Measurements from ENCODE around the gene TCFL5.
A peak's percentile ranks its signal among the peaks of the same experiment; 100 is the strongest.

TCFL5 gene

DNA sequence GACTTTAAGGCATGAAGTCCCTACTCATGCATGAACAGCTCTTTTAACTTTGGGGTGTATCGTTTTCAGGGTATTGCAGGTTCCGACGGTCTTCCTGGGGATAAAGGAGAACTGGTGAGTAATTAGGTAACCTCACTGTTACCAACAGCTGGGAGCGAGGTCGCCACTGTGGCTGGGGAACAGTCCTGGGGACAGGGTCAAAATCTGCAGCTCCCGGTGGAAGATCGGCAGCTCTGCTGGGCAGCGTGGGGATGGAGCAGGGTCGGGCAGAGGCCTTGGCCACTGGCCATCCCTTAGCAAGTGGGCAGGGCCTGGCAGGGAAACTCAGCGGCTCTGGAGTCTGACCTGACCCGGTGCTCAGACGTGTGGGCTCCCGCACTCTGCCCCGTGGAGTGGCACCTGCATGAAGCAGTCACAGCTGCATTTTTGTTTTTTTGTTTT, 28.7 kb downstream of the TCFL5 start:
- TF ChIP-seq POLR2A (IDR thresholded peaks at IDR 0.05; ENCODE audit: low read length) (no peak), GATA1 (IDR thresholded peaks at IDR 0.05; ENCODE audit: low read depth, low read length) (no peak)
- no peak for DNase-seq

DNA sequence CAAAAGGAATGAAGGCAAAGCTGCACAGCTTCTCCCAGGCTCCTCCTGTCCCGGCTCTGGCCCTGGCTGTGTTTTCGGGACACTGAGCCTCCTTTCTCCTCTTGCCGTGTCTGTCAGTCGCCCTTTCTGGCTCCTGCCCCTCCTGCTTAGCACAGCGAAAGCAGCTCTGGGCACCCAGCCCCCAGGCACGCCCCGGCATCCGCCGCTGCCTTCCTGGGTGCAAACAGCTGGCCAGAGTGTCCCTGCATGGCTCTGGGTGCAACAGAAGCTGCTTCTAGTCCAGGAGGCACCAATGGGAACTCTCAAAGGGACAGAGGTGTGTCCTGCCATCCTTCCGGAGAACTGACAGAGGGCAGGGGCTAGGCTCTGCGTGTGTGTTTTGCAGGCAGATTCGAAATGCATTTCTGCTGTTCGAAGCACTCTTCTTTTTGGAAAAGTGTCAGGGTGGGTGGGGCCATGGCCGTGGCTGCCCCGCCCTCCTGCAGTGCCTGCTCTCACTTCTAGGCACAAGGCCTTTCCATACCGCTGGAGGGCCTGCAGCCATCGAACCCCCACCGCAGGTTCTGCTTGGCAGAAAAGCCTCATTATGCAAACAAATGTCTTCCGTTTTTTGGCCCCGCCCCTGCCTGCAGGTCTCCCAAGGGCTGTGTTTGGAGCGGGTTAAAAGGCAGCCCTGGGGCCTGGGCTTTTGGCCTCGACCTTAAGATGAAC, 29.3 kb downstream of the TCFL5 start:
- TF ChIP-seq POLR2A (IDR thresholded peaks at IDR 0.05; ENCODE audit: low read length) (no peak), GATA1 (IDR thresholded peaks at IDR 0.05; ENCODE audit: low read depth, low read length) (no peak)
- peak; percentile 44 to 47 for DNase-seq

DNA sequence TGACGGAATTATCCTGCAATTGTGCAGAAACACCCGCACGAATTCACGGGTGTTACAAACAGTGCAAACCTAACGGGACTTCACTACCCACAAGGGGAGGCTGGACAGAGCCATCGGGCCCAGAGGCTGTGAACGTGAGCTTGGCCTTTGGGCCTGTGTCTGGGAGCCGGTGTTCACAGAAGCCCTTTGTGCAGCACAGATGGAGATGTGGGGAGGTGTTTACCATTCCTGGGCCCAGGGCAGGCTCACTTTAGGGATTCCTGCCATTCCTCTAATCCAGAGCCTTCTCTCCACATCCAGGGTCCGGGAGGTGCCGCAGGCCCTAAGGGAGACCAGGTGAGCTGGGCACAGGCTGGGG, 29.8 kb downstream of the TCFL5 start:
- DNase-seq, result no peak
- TF ChIP-seq POLR2A (IDR thresholded peaks at IDR 0.05; ENCODE audit: low read length) (no peak), GATA1 (IDR thresholded peaks at IDR 0.05; ENCODE audit: low read depth, low read length) (no peak)

DNA sequence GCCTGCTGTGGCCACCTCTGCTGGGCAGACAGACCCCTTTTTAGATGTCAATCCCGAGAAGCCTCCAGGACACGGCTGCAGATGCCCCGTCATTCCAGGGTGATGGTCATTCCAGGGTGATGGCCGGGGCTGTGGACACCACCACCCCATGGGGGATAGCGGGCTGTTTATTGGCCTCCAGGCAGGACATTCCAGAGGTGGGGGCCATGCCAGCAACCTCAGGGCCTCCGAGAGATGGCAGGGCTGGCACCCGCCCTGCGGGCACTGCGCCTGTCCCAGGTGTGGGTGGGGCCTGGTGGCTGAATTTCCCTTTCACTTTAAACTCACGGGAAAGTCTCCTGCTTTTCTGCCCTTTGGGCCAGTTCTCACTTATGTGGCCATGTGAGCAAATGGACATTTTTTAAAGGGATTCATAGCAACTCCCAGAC, 30.2 kb downstream of the TCFL5 start:
- TF ChIP-seq POLR2A (IDR thresholded peaks at IDR 0.05; ENCODE audit: low read length) (no peak), GATA1 (IDR thresholded peaks at IDR 0.05; ENCODE audit: low read depth, low read length) (no peak)
- DNase-seq, result no peak

DNA sequence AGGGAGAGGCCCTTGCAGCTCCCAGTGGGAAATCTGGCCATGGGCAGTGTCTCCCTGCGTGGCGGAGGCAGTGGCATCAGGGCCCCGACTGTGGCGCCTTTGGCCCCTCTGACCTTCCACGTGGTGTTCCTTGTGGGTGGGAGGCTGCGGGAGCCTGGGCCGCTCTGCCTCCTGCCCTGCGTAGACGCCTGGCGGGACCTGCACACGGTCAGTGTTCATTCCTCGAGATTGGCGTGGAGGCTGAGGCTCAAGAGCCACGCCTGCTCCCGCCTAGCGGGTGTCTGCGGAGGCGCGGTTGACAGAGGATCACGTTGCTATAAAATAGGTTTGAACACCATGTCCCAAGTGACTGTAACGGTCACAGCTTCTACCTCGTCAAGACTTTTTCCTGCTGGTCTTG, 30.8 kb downstream of the TCFL5 start:
- no peak for DNase-seq
- TF ChIP-seq POLR2A (IDR thresholded peaks at IDR 0.05; ENCODE audit: low read length), result no peak
- no peak for TF ChIP-seq GATA1 (IDR thresholded peaks at IDR 0.05; ENCODE audit: low read depth, low read length)

DNA sequence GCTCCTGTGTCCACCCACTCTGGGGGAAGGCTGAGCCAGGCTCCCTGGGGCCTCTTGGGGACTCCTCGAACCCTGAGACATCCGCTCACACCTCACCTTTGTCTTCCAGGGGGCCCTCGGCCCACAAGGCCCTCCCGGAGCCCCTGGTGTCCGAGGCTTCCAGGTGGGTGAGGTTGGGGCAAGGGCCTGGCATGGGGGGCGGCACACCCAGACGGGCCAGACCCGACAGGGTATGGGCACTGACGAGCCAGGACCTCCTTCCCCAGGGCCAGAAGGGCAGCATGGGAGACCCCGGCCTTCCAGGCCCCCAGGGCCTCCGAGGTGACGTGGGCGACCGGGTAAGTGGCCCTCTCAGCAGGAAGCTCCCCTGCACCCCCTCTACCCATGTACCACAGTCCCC, 31.4 kb downstream of the TCFL5 start:
- DNase-seq, result no peak
- TF ChIP-seq POLR2A (IDR thresholded peaks at IDR 0.05; ENCODE audit: low read length), result no peak

DNA sequence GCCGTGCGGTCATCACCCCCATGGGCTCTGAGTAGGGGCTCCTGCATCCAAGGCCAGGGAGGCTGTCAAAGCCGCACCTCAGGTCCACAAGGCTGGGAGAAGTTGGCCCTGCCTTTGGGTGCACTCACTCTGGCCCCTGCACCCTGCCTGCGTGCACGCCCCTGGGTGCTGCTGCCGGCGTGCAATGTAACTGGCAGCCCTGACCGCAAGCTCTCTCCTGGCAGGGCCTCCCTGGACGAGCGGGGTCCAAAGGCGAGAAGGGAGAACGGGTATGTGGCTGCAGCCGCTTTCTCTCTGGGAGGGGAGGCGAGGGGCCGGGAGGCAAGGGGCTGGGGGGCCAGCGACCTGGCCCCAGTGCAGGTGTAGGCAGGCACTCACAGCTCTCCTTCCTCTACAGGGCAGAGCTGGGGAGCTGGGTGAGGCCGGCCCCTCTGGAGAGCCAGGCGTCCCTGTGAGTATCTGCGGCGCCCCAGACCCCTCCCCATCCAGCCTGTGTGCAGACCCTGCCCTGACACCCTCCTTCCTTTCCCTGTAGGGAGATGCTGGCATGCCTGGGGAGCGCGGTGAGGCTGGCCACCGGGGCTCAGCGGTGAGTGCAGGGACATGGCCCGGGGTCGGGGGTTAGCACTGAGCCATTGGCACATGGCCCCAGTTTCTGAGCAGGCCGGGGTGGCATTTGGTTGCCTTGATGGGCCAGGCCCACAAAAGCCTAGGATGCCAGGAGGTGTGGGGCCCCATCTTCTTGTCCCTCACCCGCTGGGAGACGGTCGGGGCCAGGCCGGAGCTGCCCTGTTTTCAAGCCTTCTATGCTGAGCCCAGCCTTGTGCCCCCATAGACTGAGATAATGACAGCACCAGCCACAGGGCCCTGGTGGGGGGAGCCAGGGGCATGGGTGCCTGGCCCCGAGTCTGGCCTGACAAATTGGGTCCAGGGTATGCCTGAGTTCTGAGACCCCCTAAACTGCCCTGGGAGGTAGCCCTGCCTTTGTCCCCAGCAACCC, 32.1 kb downstream of the TCFL5 start:
- TF ChIP-seq POLR2A (IDR thresholded peaks at IDR 0.05; ENCODE audit: low read length) (no peak), GATA1 (IDR thresholded peaks at IDR 0.05; ENCODE audit: low read depth, low read length) (no peak)
- DNase-seq, result no peak

DNA sequence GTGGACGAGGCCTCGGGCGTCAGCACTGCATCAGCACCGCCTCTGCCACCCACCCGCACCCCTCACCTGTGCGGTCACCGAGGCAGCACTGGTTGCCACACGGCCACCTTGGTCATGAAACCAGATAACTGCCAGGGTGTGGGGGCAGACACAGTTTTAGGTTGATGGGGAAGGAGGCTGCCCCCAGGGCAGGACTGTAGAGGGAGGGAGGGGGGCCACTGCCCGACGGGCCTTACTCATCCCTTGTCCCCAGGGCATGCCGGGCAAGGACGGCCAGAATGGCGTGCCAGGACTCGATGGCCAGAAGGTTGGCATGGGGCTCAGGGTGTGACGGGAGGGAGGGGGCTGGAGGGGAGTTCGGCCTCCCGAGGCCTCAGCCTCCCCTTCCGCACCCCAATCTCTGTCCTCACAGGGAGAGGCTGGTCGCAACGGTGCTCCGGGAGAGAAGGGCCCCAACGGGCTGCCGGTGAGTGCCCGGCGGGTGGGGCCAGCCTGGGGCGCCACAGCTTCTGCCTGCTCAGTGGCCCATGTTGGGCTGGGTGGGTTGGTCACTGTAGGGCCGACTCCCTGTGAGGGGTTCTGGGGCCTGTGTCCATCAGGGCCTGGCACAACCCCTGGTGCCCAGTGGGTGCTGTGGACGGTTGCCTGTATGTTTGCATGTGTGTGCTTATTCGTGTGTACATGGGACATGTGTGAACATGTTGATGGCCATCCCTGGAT, 33.0 kb downstream of the TCFL5 start:
- TF ChIP-seq GATA1 (IDR thresholded peaks at IDR 0.05; ENCODE audit: low read depth, low read length), result no peak
- no peak for DNase-seq

DNA sequence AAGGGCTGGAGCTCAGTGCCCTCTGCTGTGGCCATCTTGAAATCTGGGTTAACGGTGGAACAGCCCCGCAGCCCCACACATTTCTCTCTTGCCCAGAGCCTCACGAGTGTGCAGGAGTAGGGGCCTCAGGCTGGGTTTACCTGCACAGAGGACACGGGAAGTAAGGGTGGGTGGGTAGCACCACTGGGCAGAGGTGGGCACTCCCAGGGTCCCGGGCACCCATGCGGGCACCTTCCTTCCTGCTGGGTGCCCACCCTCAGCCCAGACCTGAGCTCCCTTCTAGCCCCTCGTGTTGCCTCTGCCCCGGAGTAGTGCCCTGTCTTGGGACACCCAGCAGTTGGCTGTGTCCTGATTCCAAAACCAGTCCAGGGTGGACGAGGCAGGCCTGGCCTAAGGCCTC, 33.6 kb downstream of the TCFL5 start:
- TF ChIP-seq GATA1 (IDR thresholded peaks at IDR 0.05; ENCODE audit: low read depth, low read length), result no peak
- no peak for TF ChIP-seq POLR2A (IDR thresholded peaks at IDR 0.05; ENCODE audit: low read length)
- no peak for DNase-seq

DNA sequence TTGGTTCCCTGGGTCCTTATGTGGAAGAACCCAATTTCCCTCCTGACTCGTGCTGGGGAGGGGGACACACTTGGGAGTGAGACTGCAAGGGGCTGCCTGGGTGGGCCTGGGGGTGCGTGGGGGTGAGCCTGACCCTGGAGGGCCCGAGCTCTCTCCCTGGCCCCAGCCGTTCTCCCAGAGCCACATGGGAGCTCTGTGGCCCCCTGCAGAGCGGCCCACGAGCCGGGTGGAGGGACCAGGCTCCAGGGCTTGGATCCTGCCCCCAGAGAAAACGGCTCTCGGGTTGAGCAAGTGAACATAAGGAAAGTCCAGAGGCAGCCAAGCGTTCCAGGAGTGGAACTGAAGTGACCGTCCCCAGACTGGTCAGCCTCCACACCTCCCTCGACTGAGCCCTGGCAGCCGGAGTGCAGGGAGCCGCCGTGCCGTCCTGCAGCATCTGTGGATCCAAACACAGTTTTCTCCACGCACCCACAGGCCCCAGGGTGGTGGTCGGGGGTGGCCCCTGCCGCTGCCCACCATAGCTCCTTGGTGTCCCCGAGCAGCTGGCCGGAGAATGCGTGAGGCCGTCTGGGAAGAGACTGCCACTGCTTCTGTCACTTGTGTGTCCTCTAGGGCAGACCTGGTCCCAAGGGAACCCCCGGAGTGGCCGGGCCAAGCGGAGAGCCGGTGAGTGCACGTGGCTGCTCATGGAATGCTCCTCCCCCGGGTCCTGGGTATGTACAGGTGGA, 34.1 kb downstream of the TCFL5 start:
- no peak for DNase-seq
- TF ChIP-seq GATA1 (IDR thresholded peaks at IDR 0.05; ENCODE audit: low read depth, low read length) (no peak), POLR2A (IDR thresholded peaks at IDR 0.05; ENCODE audit: low read length) (no peak)

DNA sequence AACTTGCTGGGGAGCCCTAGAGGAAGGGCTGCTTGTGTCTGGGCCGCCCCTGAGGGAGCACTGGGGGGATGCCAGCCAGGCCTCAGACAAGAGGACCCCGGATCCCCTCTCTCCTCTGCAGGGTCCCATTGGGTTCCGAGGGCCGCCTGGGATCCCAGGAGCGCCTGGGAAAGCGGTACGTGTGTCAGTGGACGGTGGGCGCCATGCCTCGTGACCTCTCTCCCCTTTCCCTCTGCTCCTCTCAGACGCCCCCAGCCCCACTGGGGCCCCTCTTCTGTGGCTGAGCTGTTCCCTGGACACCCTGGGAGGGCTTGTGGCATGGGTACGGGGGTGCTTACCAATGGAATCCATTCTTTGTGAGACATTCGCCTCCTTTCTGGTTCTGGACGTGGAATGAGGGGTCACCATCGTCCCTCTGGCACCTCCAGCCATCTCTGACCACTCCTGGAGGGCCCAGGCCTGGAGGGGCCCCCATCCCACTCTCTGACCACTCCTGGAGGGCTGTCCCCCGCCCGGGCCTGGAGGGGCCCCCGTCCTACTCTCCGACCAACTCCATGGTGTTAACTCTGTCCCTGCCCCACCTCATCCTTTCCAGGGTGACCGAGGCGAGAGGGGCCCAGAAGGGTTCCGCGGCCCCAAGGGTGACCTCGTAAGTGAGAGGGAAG, 34.8 kb downstream of the TCFL5 start:
- DNase-seq, result no peak
- TF ChIP-seq POLR2A (IDR thresholded peaks at IDR 0.05; ENCODE audit: low read length), result no peak
- no peak for TF ChIP-seq GATA1 (IDR thresholded peaks at IDR 0.05; ENCODE audit: low read depth, low read length)

DNA sequence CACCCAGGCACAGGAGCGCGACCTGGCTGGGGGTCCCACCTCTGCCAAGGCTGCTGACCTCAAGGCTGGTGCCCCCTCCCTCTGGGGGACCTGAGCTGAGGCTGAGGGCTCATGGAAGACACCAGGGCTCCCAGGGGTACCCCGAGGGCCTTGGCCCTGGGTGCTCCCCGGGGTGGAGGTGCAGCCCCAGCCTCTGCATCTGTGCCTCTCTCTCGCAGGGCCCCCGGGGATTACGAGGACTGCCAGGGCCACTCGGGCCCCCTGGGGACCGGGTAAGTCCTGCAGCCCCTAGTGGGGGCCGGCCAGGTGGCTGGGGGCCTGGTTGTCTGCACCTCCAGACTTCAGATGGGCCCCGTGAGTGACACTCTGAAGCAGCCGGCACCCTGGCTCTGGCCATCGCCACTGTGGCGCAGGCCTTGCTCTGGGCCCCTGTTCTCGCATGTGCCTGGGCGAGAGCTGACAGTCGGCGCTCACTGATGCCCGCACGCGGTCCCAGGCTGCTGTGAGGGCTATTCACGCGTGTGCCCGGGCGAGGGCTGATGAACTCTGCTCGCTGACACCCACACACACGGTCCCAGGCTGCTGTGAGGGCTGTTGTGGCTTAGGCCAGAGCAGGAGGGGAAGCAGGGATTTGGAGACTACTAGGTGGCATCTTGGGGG, 35.5 kb downstream of the TCFL5 start:
- TF ChIP-seq POLR2A (IDR thresholded peaks at IDR 0.05; ENCODE audit: low read length) (no peak), GATA1 (IDR thresholded peaks at IDR 0.05; ENCODE audit: low read depth, low read length) (no peak)
- DNase-seq, result no peak

Data from erythroblast (primary cell).